Liver (tissue), 2 donors: ENCODE measurements around the gene YPEL3.

Experiments used
- ATF3 ChIP-seq: IDR thresholded peaks from 2 replicates; pipeline ENCODE4 v1.6.1; 2016; ENCODE audit warnings: antibody characterized with exemption
- RAD21 ChIP-seq, 2 donors: IDR thresholded peaks; 2 replicates each; pipeline ENCODE4 v1.6.1; 2016; ENCODE audit warnings: antibody characterized with exemption in 2 of 2, mild to moderate bottlenecking in 2 of 2
- TAF1 ChIP-seq: conservative IDR thresholded peaks from 2 replicates; pipeline ENCODE4 v1.6.1; 2016; ENCODE audit warnings: antibody characterized with exemption, mild to moderate bottlenecking
- donor health status: healthy.

- TF ChIP-seq ATF3 (no peak), TAF1 (no peak), RAD21 (IDR thresholded peaks at IDR 0.05) (no peak)
These were observed 591 bp downstream of the YPEL3 start for GRCh38 chr16:30095166-30096078.
